Measurements from ENCODE around the gene ARGLU1. TPM values are rescaled to one million over a fixed set of nuclear protein-coding genes. Genes with fewer than 3 reads are reported as not detected.

ARGLU1 gene
- total RNA-seq, 1 experiment from 2014 or later, result 115 TPM

GRCh38 chr13:106522112-106522705 is 45.7 kb downstream of the ARGLU1 start:
- POLR2A ChIA-PET, result no interaction called here
- H3K4me1 Mint-ChIP-seq, result peaks cover 81% of the 10 kb centered on the region
- no peak for DNase-seq (ENCODE audit: low spot score)
- CTCF ChIA-PET, result interaction anchor here (0.7 to 1.0 kb wide), 3 partner anchors 488 to 890 kb away, joined by 3 read pairs; no protein-coding TSS in a partner anchor
- TF ChIP-seq NR2C2 (CRISPR knock-in tag; IDR thresholded peaks at IDR 0.05), result no peak
- no peak for TF ChIP-seq MAX (CRISPR knock-in tag; IDR thresholded peaks at IDR 0.05)
- TF ChIP-seq E2F5 (CRISPR knock-in tag; IDR thresholded peaks at IDR 0.05), result no peak
- no peak for TF ChIP-seq IRF2 (CRISPR knock-in tag; IDR thresholded peaks at IDR 0.05; ENCODE audit: borderline replicate concordance, low read depth)
- no peak for TF ChIP-seq TEAD1 (CRISPR knock-in tag; IDR thresholded peaks at IDR 0.05)
- TF ChIP-seq PRDM15 (CRISPR knock-in tag; IDR thresholded peaks at IDR 0.05), result no peak
- no peak for TF ChIP-seq RELA (CRISPR knock-in tag; IDR thresholded peaks at IDR 0.05; ENCODE audit: borderline replicate concordance)
- TF ChIP-seq ZNF232 (CRISPR knock-in tag; IDR thresholded peaks at IDR 0.05), result no peak
- no peak for TF ChIP-seq ZNF396 (CRISPR knock-in tag; IDR thresholded peaks at IDR 0.05; ENCODE audit: borderline replicate concordance)
- no peak for TF ChIP-seq NFATC4 (CRISPR knock-in tag; IDR thresholded peaks at IDR 0.05)
- TF ChIP-seq SMAD4 (CRISPR knock-in tag; IDR thresholded peaks at IDR 0.05), result no peak
- no peak for TF ChIP-seq ARID4B (CRISPR knock-in tag; IDR thresholded peaks at IDR 0.05; ENCODE audit: borderline replicate concordance)
- TF ChIP-seq MXD4 (CRISPR knock-in tag; IDR thresholded peaks at IDR 0.05; ENCODE audit: borderline replicate concordance), result no peak
- TF ChIP-seq PRRX2 (CRISPR knock-in tag; IDR thresholded peaks at IDR 0.05), result no peak
- TF ChIP-seq USF2 (CRISPR knock-in tag; IDR thresholded peaks at IDR 0.05), result no peak
- no peak for TF ChIP-seq ZNF317 (CRISPR knock-in tag; IDR thresholded peaks at IDR 0.05; ENCODE audit: borderline replicate concordance, low read depth)
- no peak overlapping the region for H3K27ac Mint-ChIP-seq
- H3K4me3 Mint-ChIP-seq, result no peak overlapping the region
- H3K36me3 Mint-ChIP-seq, result no peaks in the 10 kb centered on the region
- no peaks in the 10 kb centered on the region for H3K9me3 Mint-ChIP-seq
- no peaks in the 10 kb centered on the region; the same call in 1 of the 2 replicates for H3K27me3 Mint-ChIP-seq (ENCODE audit: low read depth)
- ATAC-seq, result no peak

Data from WTC11 (cell line).